Stimulated activated CD4-positive, alpha-beta T cell treated with anti-CD3 and anti-CD28 coated beads, Interleukin-15, amount 100 ng/mL, for 48 hours (primary cell): Measurements from ENCODE around the gene FAM241A.
A peak's percentile ranks its signal among the peaks of the same experiment; 100 is the strongest.

Experiments
- DNase-seq, 2 donors: peaks; one replicate each; pipeline ENCODE4 v3.0.0-alpha.2; 2020; ENCODE audit warnings: low read depth in 2 of 2

Gene FAM241A

GRCh38 chr4:112213856-112214255 lies 68.6 kb downstream of the FAM241A start:
- no peak for DNase-seq

GRCh38 chr4:112214390-112215264 lies 69.4 kb downstream of the FAM241A start:
- DNase-seq = no peak

- no peak for DNase-seq
Observed at GRCh38 chr4:112219826-112220366, 74.6 kb downstream of the FAM241A start.

- no peak for DNase-seq
Observed at GRCh38 chr4:112222219-112222955, 77.1 kb downstream of the FAM241A start.

DNA sequence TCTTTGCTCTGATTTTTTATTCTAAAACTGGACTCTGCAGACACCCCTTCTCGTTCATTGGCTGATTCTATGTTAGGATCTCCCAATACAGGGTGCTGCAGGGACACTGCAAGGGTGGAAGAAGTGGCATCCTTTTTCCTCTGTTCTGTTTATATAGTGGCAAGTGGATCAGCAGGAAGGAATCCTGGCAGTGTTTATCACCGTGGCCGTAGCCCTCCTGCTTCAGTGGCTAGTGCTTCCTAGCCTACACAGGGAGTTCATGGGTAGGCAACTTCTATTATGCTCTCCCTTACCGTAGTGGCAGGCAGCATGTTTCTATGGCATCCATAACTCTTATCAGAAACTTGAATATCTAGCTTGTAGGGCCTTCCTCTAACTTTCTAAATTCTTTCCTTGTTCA lies 79.9 kb downstream of the FAM241A start:
- no peak for DNase-seq

DNA sequence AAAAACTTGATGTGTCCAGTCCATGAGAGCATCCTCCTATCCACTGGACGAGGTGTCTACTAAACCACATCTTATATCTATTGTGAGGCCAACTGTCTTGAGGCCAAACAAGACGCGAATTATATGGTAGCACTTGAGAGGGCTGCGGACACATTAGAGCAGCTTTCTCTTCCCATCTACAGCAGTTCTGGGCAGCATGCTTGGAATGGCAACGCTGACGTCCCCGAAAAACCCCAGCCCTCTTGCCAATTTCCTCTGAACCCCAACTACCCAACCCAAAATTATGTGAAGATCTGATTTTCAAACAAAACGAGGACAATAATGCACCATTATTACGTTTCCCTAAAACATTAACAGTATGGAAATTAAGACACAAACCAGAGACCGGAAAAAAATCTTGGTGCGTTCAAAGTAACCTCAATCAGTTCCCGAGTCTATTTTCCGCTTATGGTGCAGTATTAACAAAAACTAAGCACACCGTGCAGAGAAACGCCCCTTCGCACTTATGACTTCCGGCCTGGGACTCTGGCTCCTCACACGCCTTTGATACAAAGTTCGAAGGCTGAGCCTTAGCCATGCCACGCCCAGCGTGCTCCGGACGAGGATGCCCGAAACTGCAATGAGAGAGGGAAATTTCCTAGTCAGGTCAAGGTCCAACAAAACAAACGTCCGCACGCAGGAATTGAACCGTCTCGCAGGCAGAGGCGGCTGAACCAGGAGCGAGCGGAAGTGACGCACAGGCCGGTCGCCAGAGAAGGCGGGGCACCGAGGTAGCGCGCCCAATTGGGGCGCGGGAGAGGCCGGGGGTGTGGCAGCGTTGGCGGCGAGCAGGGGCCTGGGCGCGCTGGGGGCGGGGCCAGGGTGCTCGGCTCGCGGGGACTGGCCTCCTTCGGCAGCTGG lies 85.9 kb downstream of the FAM241A start:
- peak; percentile 93 to 97 for DNase-seq

DNA sequence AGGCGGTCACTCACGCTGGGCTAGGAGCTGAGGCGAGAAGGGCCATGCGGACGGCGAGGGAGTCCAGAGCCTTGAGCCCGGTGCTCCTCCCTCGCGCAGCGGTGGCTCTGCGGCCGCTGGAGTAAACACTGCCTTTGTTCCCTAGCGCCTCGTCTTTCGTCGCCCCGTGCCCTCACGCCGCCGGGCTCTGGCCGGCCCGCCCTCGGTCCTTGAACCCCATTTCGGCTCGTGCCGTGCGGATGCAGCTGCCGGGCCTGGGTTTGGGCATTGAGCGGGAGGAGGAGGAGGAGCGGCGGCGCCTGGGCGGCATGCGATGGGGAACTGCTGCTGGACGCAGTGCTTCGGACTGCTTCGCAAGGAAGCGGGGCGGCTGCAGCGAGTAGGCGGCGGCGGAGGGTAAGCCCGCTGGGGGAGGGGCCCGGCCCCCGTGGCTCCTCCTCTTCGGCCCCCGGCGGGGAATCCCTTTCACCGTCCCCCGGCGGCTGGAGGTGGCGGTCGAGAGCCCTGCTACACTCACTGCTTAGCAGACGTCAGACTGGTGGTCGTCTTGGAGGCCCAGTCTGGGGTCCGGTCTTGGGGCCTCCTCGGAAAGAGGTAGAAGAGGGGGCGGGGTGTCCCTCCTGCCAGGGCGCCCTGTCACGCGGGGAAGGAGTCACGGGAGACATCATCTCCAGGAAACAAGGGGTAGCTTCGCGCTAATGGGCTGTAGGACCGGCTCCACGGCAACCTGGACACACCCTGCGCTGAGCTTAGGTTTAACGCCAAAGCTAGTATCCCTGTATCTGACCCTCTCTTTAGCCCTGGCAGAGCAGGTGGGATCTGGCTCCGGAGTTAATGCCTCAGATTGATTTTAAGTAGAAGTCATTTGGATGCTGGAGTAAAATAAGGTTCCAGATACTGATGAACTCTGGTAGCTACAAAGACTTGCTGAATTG lies 86.8 kb downstream of the FAM241A start, which contains the start of gene AP1AR:
Gene AP1AR, plus strand, starts transcription at position 9 of the 935 bp plus-strand sequence. Its CDS starts 305 bp downstream, at position 314.
- peak; percentile 64 to 66 for DNase-seq

DNA sequence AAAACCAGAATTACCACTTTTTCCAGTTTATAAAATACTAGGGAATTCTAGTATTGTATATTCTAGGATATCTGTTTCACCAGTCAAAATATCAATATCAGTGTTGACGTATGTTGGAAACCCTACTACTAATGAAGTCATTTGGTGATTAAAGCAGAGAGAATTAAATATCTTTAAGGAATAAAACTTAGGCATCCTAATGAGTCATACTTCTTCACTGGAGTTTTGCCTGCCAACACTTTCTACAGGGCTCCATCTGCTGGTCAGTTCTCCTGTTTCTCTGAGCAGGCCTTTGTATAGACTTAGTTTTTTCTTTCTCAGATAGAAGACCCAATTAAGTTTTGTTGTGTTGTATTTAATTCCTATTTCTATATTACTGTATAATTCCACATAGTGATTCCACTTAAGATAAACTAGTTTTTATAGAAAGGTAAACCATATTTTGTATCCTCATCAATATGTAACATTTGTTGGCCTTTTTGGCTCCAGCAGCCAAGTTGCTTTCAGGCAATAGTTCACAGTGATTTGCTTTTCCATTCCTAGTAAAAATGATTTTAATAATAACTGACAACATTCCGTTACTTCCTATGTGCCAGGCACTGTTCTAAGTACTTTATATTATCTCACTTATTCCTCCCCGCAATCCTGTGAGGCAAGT lies 89.8 kb downstream of the FAM241A start:
- DNase-seq = peak; percentile 14 to 30

GRCh38 chr4:112236040-112236439 lies 90.8 kb downstream of the FAM241A start:
- DNase-seq = no peak

DNA sequence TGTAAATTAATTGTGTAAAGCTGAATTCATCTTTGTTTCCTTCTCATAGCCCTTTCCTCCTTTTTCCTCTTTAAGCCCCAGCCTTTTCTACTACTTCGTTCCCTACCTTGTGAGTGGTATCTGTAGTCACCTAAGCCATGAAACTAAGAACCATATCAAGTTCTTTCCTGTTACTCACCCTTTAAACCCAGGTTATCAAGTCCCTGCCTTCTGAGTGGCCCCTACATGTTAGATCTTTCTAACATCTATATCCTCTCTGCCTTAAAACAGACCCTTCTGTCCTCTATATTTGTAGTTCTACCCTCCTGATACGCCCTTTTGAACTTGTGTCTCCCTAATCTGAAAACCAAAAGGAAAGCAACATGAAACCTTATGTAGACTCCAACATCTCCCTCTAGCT lies 93.6 kb downstream of the FAM241A start:
- DNase-seq = no peak
